Osteocyte (in vitro differentiated cells): ENCODE results near the gene UBE2D4. TPM values are rescaled to one million over a fixed set of nuclear protein-coding genes. Genes with fewer than 3 reads are reported as not detected.

ENCODE experiments used
- DNase-seq: peaks from one replicate; pipeline ENCODE4 v3.0.0; 2021; ENCODE audit warnings: mixed read lengths; ENCODE audit not compliant: unreplicated experiment; ENCODE audit errors: extremely low spot score
- H3K27ac Mint-ChIP-seq: one replicate; pipeline ENCODE4 v1.8.0; 2021; ENCODE audit warnings: mild to moderate bottlenecking, mixed read lengths; ENCODE audit not compliant: unreplicated experiment
- H3K27me3 Mint-ChIP-seq: one replicate; pipeline ENCODE4 v1.8.0; 2021; ENCODE audit warnings: mixed read lengths; ENCODE audit not compliant: unreplicated experiment
- H3K36me3 Mint-ChIP-seq: one replicate; pipeline ENCODE4 v1.8.0; 2021; ENCODE audit warnings: mixed read lengths; ENCODE audit not compliant: unreplicated experiment
- H3K4me1 Mint-ChIP-seq: one replicate; pipeline ENCODE4 v1.8.0; 2021; ENCODE audit warnings: mixed read lengths; ENCODE audit not compliant: unreplicated experiment
- H3K4me3 Mint-ChIP-seq: one replicate; pipeline ENCODE4 v1.8.0; 2021; ENCODE audit warnings: mild to moderate bottlenecking, moderate library complexity, mixed read lengths; ENCODE audit not compliant: unreplicated experiment
- H3K9me3 Mint-ChIP-seq: one replicate; pipeline ENCODE4 v1.8.0; 2021; ENCODE audit warnings: mixed read lengths; ENCODE audit not compliant: unreplicated experiment
- CTCF ChIP-seq: fragments of 200-600 bp; sonication (generic); IDR thresholded peaks from 2 replicates; pipeline ENCODE4 v1.5.0; 2021; ENCODE audit warnings: antibody characterized with exemption, mild to moderate bottlenecking, moderate library complexity
- total RNA-seq: library from RNA; stranded (reverse); gene quantifications from 2 replicates; pipeline ENCODE4 v1.2.1, GENCODE V29; 2021

The UBE2D4 gene
- total RNA-seq, 1 donor from 2014 or later = 18.5 TPM

- peaks cover 9% of the 10 kb centered on the region for H3K36me3 Mint-ChIP-seq
- no peak for TF ChIP-seq CTCF
- no peaks in the 10 kb centered on the region for H3K9me3 Mint-ChIP-seq
- H3K27me3 Mint-ChIP-seq = no peaks in the 10 kb centered on the region
- DNase-seq = no peak
- H3K27ac Mint-ChIP-seq = no peak overlapping the region
- H3K4me3 Mint-ChIP-seq = no peak overlapping the region
- H3K4me1 Mint-ChIP-seq = no peaks in the 10 kb centered on the region
Measured at GRCh38 chr7:43942250-43942649, 16.0 kb downstream of the UBE2D4 start.

GRCh38 chr7:43942997-43943396, 16.8 kb downstream of the UBE2D4 start:
- DNase-seq = no peak
- Mint-ChIP-seq H3K27ac (no peak overlapping the region), H3K36me3 (peaks cover 15% of the 10 kb centered on the region), H3K4me3 (no peak overlapping the region), H3K9me3 (no peaks in the 10 kb centered on the region), H3K27me3 (no peaks in the 10 kb centered on the region), H3K4me1 (no peaks in the 10 kb centered on the region)
- no peak for TF ChIP-seq CTCF

GRCh38 chr7:43943417-43944187, 17.4 kb downstream of the UBE2D4 start:
- Mint-ChIP-seq H3K36me3 (peaks cover 16% of the 10 kb centered on the region), H3K4me3 (no peak overlapping the region), H3K9me3 (no peaks in the 10 kb centered on the region), H3K27ac (no peak overlapping the region), H3K27me3 (no peaks in the 10 kb centered on the region), H3K4me1 (no peaks in the 10 kb centered on the region)
- no peak for TF ChIP-seq CTCF
- no peak for DNase-seq

- TF ChIP-seq CTCF = no peak
- DNase-seq = no peak
- peaks cover 22% of the 10 kb centered on the region for H3K36me3 Mint-ChIP-seq
- no peak overlapping the region for H3K27ac Mint-ChIP-seq
- H3K4me3 Mint-ChIP-seq = no peak overlapping the region
- H3K4me1 Mint-ChIP-seq = no peaks in the 10 kb centered on the region
- no peaks in the 10 kb centered on the region for H3K9me3 Mint-ChIP-seq
- H3K27me3 Mint-ChIP-seq = no peaks in the 10 kb centered on the region
Measured at GRCh38 chr7:43944286-43944685, 18.1 kb downstream of the UBE2D4 start.

GRCh38 chr7:43952028-43952427, 25.8 kb downstream of the UBE2D4 start:
- Mint-ChIP-seq H3K4me1 (no peaks in the 10 kb centered on the region), H3K27ac (no peak overlapping the region)

More at GRCh38 chr7:43952028-43952427, 25.8 kb downstream of the UBE2D4 start:
- H3K4me3 Mint-ChIP-seq = no peak overlapping the region
- H3K27me3 Mint-ChIP-seq = no peaks in the 10 kb centered on the region
- H3K36me3 Mint-ChIP-seq = peaks cover 40% of the 10 kb centered on the region
- no peak for DNase-seq
- TF ChIP-seq CTCF = no peak
- H3K9me3 Mint-ChIP-seq = no peaks in the 10 kb centered on the region
